ENCODE measurements around the gene MDN1. TPM values are rescaled to one million over a fixed set of nuclear protein-coding genes. Genes with fewer than 3 reads are reported as not detected.
"Not testable (repeated sequence)": the region's sequence is repeated elsewhere in the genome, so short reads cannot be mapped to it uniquely, and the experiment has no call there.

Gene MDN1
- total and polyA plus RNA-seq, 7 donors = 3.0 to 29.9 (median 16.5) TPM

GRCh38 chr6:89787660-89788328 lies 31.8 kb downstream of the MDN1 start:
- Histone ChIP-seq H3K36me3 (peaks cover 10 to 96% (median 35%) of the 10 kb centered on the region in 4 donors), H3K27me3 (no peaks in the 10 kb centered on the region), H3K4me1 (no peaks in the 10 kb centered on the region), H3K27ac (no peak overlapping the region), H3K4me3 (no peak overlapping the region), H3K9me3 (no peaks in the 10 kb centered on the region)
- intact Hi-C loops (cut with DNase I) = no loop called here
- DNase-seq = no peak
- WGBS, 2 donors = 45 to 80% methylated on average over 7 of the region's 7 CpGs
- TF ChIP-seq POLR2A (IDR thresholded peaks at IDR 0.05) (no peak), POLR2AphosphoS5 (IDR thresholded peaks at IDR 0.05) (no peak), CTCF (IDR thresholded peaks at IDR 0.05) (no peak), EP300 (IDR thresholded peaks at IDR 0.05) (no peak)

- no peaks in the 10 kb centered on the region for H3K9me3 ChIP-seq
- no peak overlapping the region for H3K27ac ChIP-seq
- peaks cover 10 to 96% (median 37%) of the 10 kb centered on the region in 4 donors for H3K36me3 ChIP-seq
- H3K4me1 ChIP-seq = no peaks in the 10 kb centered on the region
- no peaks in the 10 kb centered on the region for H3K27me3 ChIP-seq
- intact Hi-C loops (cut with DNase I) = no loop called here
- DNase-seq = no peak
- TF ChIP-seq POLR2A (IDR thresholded peaks at IDR 0.05) = no peak
- TF ChIP-seq CTCF (IDR thresholded peaks at IDR 0.05) = no peak
- no peak for TF ChIP-seq EP300 (IDR thresholded peaks at IDR 0.05)
- no peak for TF ChIP-seq POLR2AphosphoS5 (IDR thresholded peaks at IDR 0.05)
- H3K4me3 ChIP-seq = no peak overlapping the region
- 53 to 82% methylated on average over 2 of the region's 2 CpGs for WGBS, 2 donors
These were observed 32.6 kb downstream of the MDN1 start for GRCh38 chr6:89786970-89787369.

GRCh38 chr6:89784838-89785237 lies 34.8 kb downstream of the MDN1 start:
- intact Hi-C loops (cut with DNase I) = no loop called here
- Histone ChIP-seq H3K9me3 (no peaks in the 10 kb centered on the region), H3K4me1 (no peaks in the 10 kb centered on the region), H3K36me3 (peaks cover 14 to 98% (median 40%) of the 10 kb centered on the region in 4 donors), H3K27ac (no peak overlapping the region), H3K4me3 (no peak overlapping the region), H3K27me3 (no peaks in the 10 kb centered on the region)
- WGBS, 2 donors = 95 to 97% methylated on average over 6 of the region's 6 CpGs
- no peak for DNase-seq
- TF ChIP-seq EP300 (IDR thresholded peaks at IDR 0.05) (no peak), POLR2AphosphoS5 (IDR thresholded peaks at IDR 0.05) (no peak), CTCF (IDR thresholded peaks at IDR 0.05) (no peak), POLR2A (IDR thresholded peaks at IDR 0.05) (no peak)

GRCh38 chr6:89783293-89783692 lies 36.3 kb downstream of the MDN1 start:
- DNase-seq; intact Hi-C loops (cut with DNase I); H3K4me1 ChIP-seq; H3K27me3 ChIP-seq; H3K27ac ChIP-seq; H3K4me3 ChIP-seq; H3K9me3 ChIP-seq: not testable (repeated sequence)
- H3K36me3 ChIP-seq = peaks cover 17 to 90% (median 38%) of the 10 kb centered on the region in 4 donors
- 78 to 85% methylated on average over 7 of the region's 7 CpGs for WGBS, 2 donors

- TF ChIP-seq EP300 (IDR thresholded peaks at IDR 0.05) = no peak
- TF ChIP-seq POLR2AphosphoS5 (IDR thresholded peaks at IDR 0.05) = no peak
- no peak for TF ChIP-seq CTCF (IDR thresholded peaks at IDR 0.05)
- no peak for TF ChIP-seq POLR2A (IDR thresholded peaks at IDR 0.05)
- WGBS, 2 donors = 86 to 98% methylated on average over 1 of the region's 1 CpG
- Histone ChIP-seq H3K4me1 (no peaks in the 10 kb centered on the region), H3K9me3 (no peaks in the 10 kb centered on the region), H3K27ac (no peak overlapping the region), H3K27me3 (no peaks in the 10 kb centered on the region), H3K4me3 (no peak overlapping the region), H3K36me3 (peaks cover 15 to 80% (median 36%) of the 10 kb centered on the region in 4 donors)
- no peak for DNase-seq
- intact Hi-C loops (cut with DNase I) = no loop called here
These were observed 37.4 kb downstream of the MDN1 start for GRCh38 chr6:89782222-89782621.

Measured in sigmoid colon (tissue), 7 donors.